Right ventricle myocardium inferior (tissue), 1 donor: Measurements from ENCODE around the gene PLPPR1. TPM values are rescaled to one million over a fixed set of nuclear protein-coding genes. Genes with fewer than 3 reads are reported as not detected.
A peak's percentile ranks its signal among the peaks of the same experiment; 100 is the strongest.

Experiments used
- ATAC-seq: fragments of 200-7000 bp; cut with Tn5 transposase; one replicate; pipeline ENCODE4 v1.9.1; 2020; ENCODE audit warnings: mild to moderate bottlenecking, moderate library complexity
- DNase-seq: peaks from one replicate; pipeline ENCODE4 v3.0.0; 2021; ENCODE audit errors: missing footprints
- intact Hi-C: fragments of 100-400 bp; cut with DNase I; formaldehyde crosslinking; loops from one replicate; pipeline ENCODE4 v1.11.0; 2022
- total RNA-seq: library from RNA; stranded (reverse); fragmentation: NEBNext Ultra II Directional; extraction: Animal tissue kit (Norgen Biotek cat#: 25700); gene quantifications from one replicate; pipeline ENCODE4 v1.2.1, GENCODE V29; 2021
- donor health status: DM: no; HTN: yes; CAD: no; lungs with severe emphysema.

PLPPR1 gene
- total RNA-seq, 1 donor from 2014 or later: not detected

GRCh38 chr9:101172616-101173015 lies 144.1 kb downstream of the PLPPR1 start:
- DNase-seq: no peak
- ATAC-seq: no peak
- intact Hi-C loops: no loop called here

GRCh38 chr9:101173907-101174306 lies 145.4 kb downstream of the PLPPR1 start:
- ATAC-seq (no peak), DNase-seq (no peak)
- intact Hi-C loops: no loop called here

GRCh38 chr9:101176384-101176783 lies 147.9 kb downstream of the PLPPR1 start:
- intact Hi-C loops: no loop called here
- no peak for DNase-seq
- ATAC-seq: no peak

GRCh38 chr9:101184813-101185278 lies 156.3 kb downstream of the PLPPR1 start:
- ATAC-seq: no peak
- no peak for DNase-seq
- intact Hi-C loops: no loop called here

- DNase-seq (no peak), ATAC-seq (no peak)
- intact Hi-C loops: no loop called here
Measured at GRCh38 chr9:101191723-101192122, 163.2 kb downstream of the PLPPR1 start.

GRCh38 chr9:101197026-101197425 lies 168.5 kb downstream of the PLPPR1 start:
- DNase-seq (no peak), ATAC-seq (no peak)
- intact Hi-C loops: no loop called here

GRCh38 chr9:101200852-101201251 lies 172.3 kb downstream of the PLPPR1 start:
- no peak for ATAC-seq
- intact Hi-C loops: no loop called here
- no peak for DNase-seq

GRCh38 chr9:101201630-101202029 lies 173.1 kb downstream of the PLPPR1 start:
- ATAC-seq (peak; percentile 34), DNase-seq (no peak)
- intact Hi-C loops: no loop called here

- no peak for ATAC-seq
- intact Hi-C loops: no loop called here
Measured at GRCh38 chr9:101209670-101210069, 181.1 kb downstream of the PLPPR1 start.

GRCh38 chr9:101212661-101213060 lies 184.1 kb downstream of the PLPPR1 start:
- ATAC-seq (no peak), DNase-seq (no peak)
- intact Hi-C loops: no loop called here

More at GRCh38 chr9:101209670-101210069, 181.1 kb downstream of the PLPPR1 start:
- DNase-seq: no peak

- DNase-seq (no peak), ATAC-seq (no peak)
- intact Hi-C loops: no loop called here
Measured at GRCh38 chr9:101219030-101219429, 190.5 kb downstream of the PLPPR1 start.

GRCh38 chr9:101220341-101220740 lies 191.8 kb downstream of the PLPPR1 start:
- DNase-seq (no peak), ATAC-seq (no peak)
- intact Hi-C loops: no loop called here

- DNase-seq (no peak), ATAC-seq (no peak)
- intact Hi-C loops: no loop called here
Measured at GRCh38 chr9:101225271-101225670, 196.7 kb downstream of the PLPPR1 start.

- intact Hi-C loops: no loop called here
- no peak for ATAC-seq
- no peak for DNase-seq
Measured at GRCh38 chr9:101226161-101226560, 197.6 kb downstream of the PLPPR1 start.

- intact Hi-C loops: no loop called here
- no peak for ATAC-seq
- DNase-seq: no peak
Measured at GRCh38 chr9:101226803-101227202, 198.3 kb downstream of the PLPPR1 start.

- intact Hi-C loops: loop anchor here (10.0 kb wide), 1 partner anchor 515 kb away; no protein-coding TSS in a partner anchor
- DNase-seq: no peak
Measured at GRCh38 chr9:101229606-101230005, 201.1 kb downstream of the PLPPR1 start.

GRCh38 chr9:101232405-101232977 lies 204.0 kb downstream of the PLPPR1 start:
- ATAC-seq (no peak), DNase-seq (no peak)
- intact Hi-C loops: loop anchor here (10.0 kb wide), 1 partner anchor 518 kb away; no protein-coding TSS in a partner anchor

More at GRCh38 chr9:101229606-101230005, 201.1 kb downstream of the PLPPR1 start:
- no peak for ATAC-seq

GRCh38 chr9:101235105-101235866 lies 206.8 kb downstream of the PLPPR1 start:
- intact Hi-C loops: loop anchor here (1.0 to 10.0 kb wide), 2 partner anchors 116 to 520 kb away; no protein-coding TSS in a partner anchor
- ATAC-seq (no peak), DNase-seq (no peak)

GRCh38 chr9:101242651-101243050 lies 214.1 kb downstream of the PLPPR1 start:
- no peak for DNase-seq
- ATAC-seq: no peak
- intact Hi-C loops: no loop called here

GRCh38 chr9:101246691-101247090 lies 218.2 kb downstream of the PLPPR1 start:
- DNase-seq: no peak
- ATAC-seq: no peak
- intact Hi-C loops: no loop called here
